Diencephalon (tissue), 1 donor: ENCODE results near the gene PRKCZ. TPM values are rescaled to one million over a fixed set of nuclear protein-coding genes. Genes with fewer than 3 reads are reported as not detected.

Experiments used
- total RNA-seq: library from RNA; depleted of rRNA; stranded (reverse); fragments of >200 nt; gene quantifications from one replicate; pipeline ENCODE4 v1.2.3, GENCODE V29; 2014

PRKCZ gene
- total RNA-seq: 77.3 TPM

GRCh38 chr1:2049718-2050431 lies at the start of gene PRKCZ:
TSS of gene PRKCZ (plus strand) at chr1:2050411. CDS start at chr1:2050631, 220 bp downstream.

GRCh38 chr1:2003541-2004131 lies 46.6 kb upstream of the PRKCZ start, which contains the start of gene CFAP74:
TSS of gene CFAP74 (minus strand) at chr1:2003786. CDS start at chr1:1990956, 12,830 bp downstream.

GRCh38 chr1:2019172-2019543 lies 31.1 kb upstream of the PRKCZ start, which contains the start of gene GABRD:
TSS of gene GABRD (plus strand) at chr1:2019345. CDS start at chr1:2019424, 79 bp downstream.

GRCh38 chr1:2194319-2194897 lies 144.2 kb downstream of the PRKCZ start, which contains the start of gene FAAP20:
TSS of gene FAAP20 (minus strand) at chr1:2194772. CDS start at chr1:2194749, 23 bp downstream.

GRCh38 chr1:2228157-2228594 lies 178.0 kb downstream of the PRKCZ start, which contains the start of gene SKI:
TSS of gene SKI (plus strand) at chr1:2228319. CDS start at chr1:2228767, 448 bp downstream.

Other genes starting within 250 kb of the PRKCZ start
- gene GNB1, start 159.3 kb upstream of the PRKCZ start, total RNA-seq: 283 TPM
- not detected for gene CALML6, start 135.2 kb upstream of the PRKCZ start, total RNA-seq
- gene TMEM52, start 131.1 kb upstream of the PRKCZ start, total RNA-seq: 5.8 TPM
- 1.8 TPM for gene CFAP74, start 46.6 kb upstream of the PRKCZ start, total RNA-seq
- 1.2 TPM for gene GABRD, start 31.1 kb upstream of the PRKCZ start, total RNA-seq
- 21.7 TPM for gene FAAP20, start 144.4 kb downstream of the PRKCZ start, total RNA-seq
- gene SKI, start 177.9 kb downstream of the PRKCZ start, total RNA-seq: 20.3 TPM